RWPE1 (cell line): ENCODE data around the gene PDE4B.

Source experiments
- CTCF ChIA-PET: fragments of 350-600 bp; sonication (Branson Sonifier 250); formaldehyde crosslinking; extraction: SDS; loops from one replicate; lab custom pipeline; 2021; lab: Yijun Ruan, JAX
- POLR2A ChIA-PET: fragments of 400-600 bp; formaldehyde crosslinking; extraction: SDS; loops from one replicate; lab custom pipeline; 2020; ENCODE audit warnings: antibody characterized with exemption; ENCODE audit not compliant: low non-redundant PET; lab: Yijun Ruan, JAX
- DNase-seq: peaks from one replicate; pipeline ENCODE4 v3.0.0; 2012; ENCODE audit warnings: low spot score
- H3K27ac ChIP-seq: fragments of 450-650 bp; 2 replicates; pipeline ENCODE4 v1.5.1; 2017
- TF ChIP-seq, protein P1 (sequence below): fragments of 450-650 bp; conservative IDR thresholded peaks from 2 replicates; pipeline ENCODE4 v1.5.1; 2017; ENCODE audit warnings: low read depth, mild to moderate bottlenecking

PDE4B gene

DNA sequence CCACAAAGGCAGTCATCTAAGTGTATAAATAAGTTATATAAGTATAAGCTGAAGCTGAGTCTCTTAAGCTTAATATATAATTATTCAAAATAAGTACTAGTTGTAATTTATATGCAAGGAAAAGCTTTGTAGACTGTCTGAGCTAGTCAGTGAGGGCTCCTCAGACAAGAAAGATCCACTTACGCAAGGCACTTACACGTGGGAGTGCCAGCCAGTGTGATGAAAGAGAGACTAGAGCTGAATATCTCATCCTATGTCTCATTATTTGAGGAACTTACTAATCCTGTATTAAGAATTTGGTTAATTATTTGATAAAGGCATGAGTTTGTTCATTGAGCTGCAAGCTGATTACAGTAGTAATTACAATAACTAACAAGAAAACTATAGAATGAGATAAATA, 146.9 kb downstream of the PDE4B start:
- no peak for DNase-seq
- TF ChIP-seq, protein P1, sequence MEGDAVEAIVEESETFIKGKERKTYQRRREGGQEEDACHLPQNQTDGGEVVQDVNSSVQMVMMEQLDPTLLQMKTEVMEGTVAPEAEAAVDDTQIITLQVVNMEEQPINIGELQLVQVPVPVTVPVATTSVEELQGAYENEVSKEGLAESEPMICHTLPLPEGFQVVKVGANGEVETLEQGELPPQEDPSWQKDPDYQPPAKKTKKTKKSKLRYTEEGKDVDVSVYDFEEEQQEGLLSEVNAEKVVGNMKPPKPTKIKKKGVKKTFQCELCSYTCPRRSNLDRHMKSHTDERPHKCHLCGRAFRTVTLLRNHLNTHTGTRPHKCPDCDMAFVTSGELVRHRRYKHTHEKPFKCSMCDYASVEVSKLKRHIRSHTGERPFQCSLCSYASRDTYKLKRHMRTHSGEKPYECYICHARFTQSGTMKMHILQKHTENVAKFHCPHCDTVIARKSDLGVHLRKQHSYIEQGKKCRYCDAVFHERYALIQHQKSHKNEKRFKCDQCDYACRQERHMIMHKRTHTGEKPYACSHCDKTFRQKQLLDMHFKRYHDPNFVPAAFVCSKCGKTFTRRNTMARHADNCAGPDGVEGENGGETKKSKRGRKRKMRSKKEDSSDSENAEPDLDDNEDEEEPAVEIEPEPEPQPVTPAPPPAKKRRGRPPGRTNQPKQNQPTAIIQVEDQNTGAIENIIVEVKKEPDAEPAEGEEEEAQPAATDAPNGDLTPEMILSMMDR, result no peak
- no peak overlapping the region for H3K27ac ChIP-seq
- CTCF ChIA-PET, result interaction anchor here (1.0 kb wide), 1 partner anchor 303 kb away, joined by 3 read pairs; no protein-coding TSS in a partner anchor
- POLR2A ChIA-PET, result no interaction called here

- ChIA-PET POLR2A (no interaction called here), CTCF (interaction anchor here (1.0 kb wide), 1 partner anchor 302 kb away, joined by 3 read pairs; no protein-coding TSS in a partner anchor)
- H3K27ac ChIP-seq, result no peak overlapping the region
- TF ChIP-seq, protein P1, result no peak
- no peak for DNase-seq
Measured at GRCh38 chr1:65940126-65940525, 147.4 kb downstream of the PDE4B start.

DNA sequence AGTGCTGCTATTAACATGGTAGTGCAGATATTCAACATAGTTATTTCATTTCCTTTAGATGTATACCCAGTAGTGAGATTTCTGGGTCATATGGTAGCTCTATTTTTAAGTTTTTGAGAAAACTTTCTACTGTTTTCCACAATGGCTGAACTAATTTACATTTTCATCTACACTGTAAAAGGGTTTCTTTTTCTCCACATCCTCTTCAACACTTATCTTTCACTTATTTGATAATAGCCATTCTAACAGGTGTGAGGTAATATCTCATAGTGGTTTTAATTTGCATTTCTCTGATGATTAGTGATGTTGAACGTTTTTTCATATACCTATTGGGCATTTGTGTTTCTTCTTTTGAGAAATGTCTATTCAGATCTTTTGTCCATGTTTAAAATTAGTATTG, 149.8 kb downstream of the PDE4B start:
- ChIA-PET CTCF (interaction anchor here (0.6 kb wide), 1 partner anchor 493 kb away, joined by 4 read pairs; no protein-coding TSS in a partner anchor), POLR2A (no interaction called here)
- no peak overlapping the region for H3K27ac ChIP-seq
- TF ChIP-seq, protein P1, result no peak
- DNase-seq, result no peak

DNA sequence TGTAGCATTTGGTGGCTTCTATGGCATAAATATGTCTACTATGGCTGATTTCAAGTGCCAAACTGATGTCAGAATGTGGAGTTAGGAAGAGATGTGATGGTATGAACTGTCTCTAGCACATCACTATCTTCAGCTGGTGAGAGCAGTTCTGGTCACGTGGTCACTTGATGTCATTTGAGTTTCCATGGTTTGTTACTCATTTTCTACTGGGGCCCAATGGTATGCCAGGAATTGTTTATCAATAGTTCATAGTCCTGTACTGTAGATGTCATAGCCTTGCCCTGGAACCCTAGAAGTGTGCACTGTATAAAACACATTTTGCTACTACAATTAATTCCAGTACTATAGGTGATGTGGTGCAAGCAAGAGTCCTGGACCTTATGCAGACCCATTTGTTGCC, 153.7 kb downstream of the PDE4B start:
- ChIA-PET POLR2A (no interaction called here), CTCF (no interaction called here)
- TF ChIP-seq, protein P1, result no peak
- DNase-seq, result no peak
- H3K27ac ChIP-seq, result no peak overlapping the region

- POLR2A ChIA-PET, result no interaction called here
- no peak for DNase-seq
- TF ChIP-seq, protein P1, result no peak
Measured at GRCh38 chr1:65946960-65947359, 154.3 kb downstream of the PDE4B start.

DNA sequence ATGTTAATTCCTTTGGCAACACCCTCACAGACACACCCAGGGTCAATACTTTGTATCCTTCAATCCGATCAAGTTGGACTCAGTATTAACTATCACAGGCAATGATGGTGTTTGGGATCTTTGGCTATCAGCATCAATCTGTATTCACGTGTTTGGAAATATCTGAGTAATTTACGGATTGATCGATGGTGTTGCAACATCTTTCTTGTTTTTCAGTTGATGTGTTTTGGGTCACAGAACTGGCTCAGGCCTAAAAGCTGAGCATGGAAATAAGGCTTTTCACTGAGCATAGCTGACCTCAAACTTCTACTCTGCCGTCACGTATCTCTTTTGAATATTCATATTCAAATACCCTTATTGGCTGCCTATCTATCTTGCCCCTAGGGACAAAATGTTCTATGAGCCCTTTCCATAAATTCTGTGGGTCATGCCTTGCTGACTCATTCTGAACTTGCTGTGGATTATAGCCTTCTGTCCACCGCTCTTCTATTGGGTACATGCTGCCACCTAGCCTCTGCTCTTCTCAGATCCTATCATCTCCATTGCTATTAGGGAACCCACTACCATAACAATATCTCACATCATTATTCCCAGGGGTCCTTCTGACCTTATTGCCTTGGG, 156.0 kb downstream of the PDE4B start:
- ChIA-PET CTCF (interaction anchor here (1.4 kb wide), 1 partner anchor 294 kb away, joined by 4 read pairs; no protein-coding TSS in a partner anchor), POLR2A (no interaction called here)
- H3K27ac ChIP-seq, result no peak overlapping the region
- TF ChIP-seq, protein P1, result no peak
- DNase-seq, result no peak

More at GRCh38 chr1:65946960-65947359, 154.3 kb downstream of the PDE4B start:
- CTCF ChIA-PET, result no interaction called here
- no peak overlapping the region for H3K27ac ChIP-seq
